ENCODE results near the gene BCL2L14. TPM values are rescaled to one million over a fixed set of nuclear protein-coding genes. Genes with fewer than 3 reads are reported as not detected.

Gene BCL2L14, protein sequence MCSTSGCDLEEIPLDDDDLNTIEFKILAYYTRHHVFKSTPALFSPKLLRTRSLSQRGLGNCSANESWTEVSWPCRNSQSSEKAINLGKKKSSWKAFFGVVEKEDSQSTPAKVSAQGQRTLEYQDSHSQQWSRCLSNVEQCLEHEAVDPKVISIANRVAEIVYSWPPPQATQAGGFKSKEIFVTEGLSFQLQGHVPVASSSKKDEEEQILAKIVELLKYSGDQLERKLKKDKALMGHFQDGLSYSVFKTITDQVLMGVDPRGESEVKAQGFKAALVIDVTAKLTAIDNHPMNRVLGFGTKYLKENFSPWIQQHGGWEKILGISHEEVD
- total RNA-seq: not detected in 2 replicates

DNA sequence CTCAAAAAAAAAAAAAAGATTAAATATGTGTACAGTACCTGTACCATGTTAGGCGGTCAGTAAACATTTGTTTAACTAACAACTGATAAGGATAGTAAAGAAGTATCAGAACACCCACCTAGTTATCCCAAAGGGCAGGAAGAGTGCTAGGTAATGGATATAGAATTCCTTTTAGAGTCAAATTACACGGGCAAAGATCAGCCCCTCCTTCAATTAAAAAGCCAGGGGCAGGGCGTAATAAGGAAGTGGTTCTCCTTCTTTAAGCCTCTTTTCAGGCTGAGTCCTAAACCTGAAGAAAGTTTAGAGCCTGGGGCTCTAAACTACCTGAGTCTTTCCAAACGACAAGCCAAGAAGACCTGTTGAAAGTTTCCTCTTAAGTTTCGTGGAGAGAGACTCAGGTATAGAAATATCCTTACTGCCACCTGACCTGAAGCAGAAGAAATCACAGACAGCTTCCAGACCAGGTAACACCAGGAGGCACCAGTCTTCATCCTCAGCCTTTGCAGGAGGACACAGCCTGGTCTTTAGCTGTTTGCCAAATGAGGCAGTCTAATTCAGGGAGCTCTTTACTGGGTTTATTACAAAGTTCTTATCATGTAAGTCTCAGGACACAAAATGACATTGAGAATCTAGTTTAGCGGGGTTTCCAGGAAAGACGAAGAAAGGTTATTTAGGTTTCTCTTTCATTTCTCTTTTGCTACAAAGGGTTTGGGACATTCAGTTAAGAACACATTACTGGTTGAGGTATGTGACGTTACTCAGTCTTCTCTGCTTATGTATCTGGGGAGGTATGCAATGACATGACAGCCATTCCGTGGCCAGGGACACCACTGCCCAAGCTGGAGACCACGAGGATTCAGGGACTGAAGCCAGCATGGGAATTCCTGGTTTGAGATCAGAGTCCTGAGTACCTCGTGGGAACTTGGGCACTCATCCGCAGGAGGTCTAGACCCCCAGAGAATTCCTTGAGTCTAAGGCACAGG is at the start of gene BCL2L14:
Gene BCL2L14, plus strand, starts transcription at position 266 of the 983 bp plus-strand sequence. CDS start 8,367 bp downstream, outside the sequence.

Other genes starting within 250 kb of the BCL2L14 start
- gene LRP6, start 196.1 kb downstream of the BCL2L14 start, total RNA-seq: 39.5 and 63.4 TPM in 2 replicates